Measurements from ENCODE around the gene PEX16.
"Not testable (repeated sequence)": the region's sequence is repeated elsewhere in the genome, so short reads cannot be mapped to it uniquely, and the experiment has no call there.

The PEX16 gene

GRCh38 chr11:45906096-45906682, 11.5 kb downstream of the PEX16 start:
- Histone ChIP-seq H3K9me3 (no peaks in the 10 kb centered on the region), H3K27ac (no peak overlapping the region), H3K36me3 (peaks cover 11 to 61% (median 17%) of the 10 kb centered on the region in 3 donors), H3K27me3 (no peaks in the 10 kb centered on the region), H3K4me1 (peaks cover 0 to 2% (median under 1%) of the 10 kb centered on the region in 4 donors), H3K4me3 (no peak overlapping the region)
- no peak for TF ChIP-seq CTCF (IDR thresholded peaks at IDR 0.05)
- DNase-seq: no peak
- intact Hi-C loops (cut with DNase I; ENCODE audit: low total_unique reads): no loop called here

GRCh38 chr11:45905576-45905975, 12.1 kb downstream of the PEX16 start:
- H3K4me1 ChIP-seq; H3K27ac ChIP-seq; H3K27me3 ChIP-seq; intact Hi-C loops (cut with DNase I; ENCODE audit: low total_unique reads); DNase-seq; H3K9me3 ChIP-seq; H3K4me3 ChIP-seq: not testable (repeated sequence)
- peaks cover 4 to 55% (median 11%) of the 10 kb centered on the region in 3 donors for H3K36me3 ChIP-seq

GRCh38 chr11:45905095-45905494, 12.6 kb downstream of the PEX16 start:
- H3K9me3 ChIP-seq: no peaks in the 10 kb centered on the region
- TF ChIP-seq CTCF (IDR thresholded peaks at IDR 0.05): no peak
- intact Hi-C loops (cut with DNase I; ENCODE audit: low total_unique reads): no loop called here
- no peak overlapping the region for H3K4me3 ChIP-seq
- no peak for DNase-seq
- peaks cover 0 to 10% (median 10%) of the 10 kb centered on the region in 4 donors for H3K4me1 ChIP-seq
- H3K36me3 ChIP-seq: peaks cover 0 to 50% (median 6%) of the 10 kb centered on the region in 3 donors
- H3K27ac ChIP-seq: no peak overlapping the region
- H3K27me3 ChIP-seq: no peaks in the 10 kb centered on the region

- DNase-seq: no peak
- Histone ChIP-seq H3K27me3 (no peaks in the 10 kb centered on the region), H3K36me3 (peaks cover 0 to 43% (median 0%) of the 10 kb centered on the region in 3 donors), H3K9me3 (no peaks in the 10 kb centered on the region), H3K4me3 (no peak overlapping the region), H3K4me1 (peaks cover 0 to 15% (median 14%) of the 10 kb centered on the region in 4 donors), H3K27ac (no peak overlapping the region)
- intact Hi-C loops (cut with DNase I; ENCODE audit: low total_unique reads): no loop called here
- no peak for TF ChIP-seq CTCF (IDR thresholded peaks at IDR 0.05)
Observed at GRCh38 chr11:45904309-45904915, 13.3 kb downstream of the PEX16 start.

GRCh38 chr11:45902452-45903380, 15.0 kb downstream of the PEX16 start:
- peaks cover 0 to 21% (median 21%) of the 10 kb centered on the region in 4 donors for H3K4me1 ChIP-seq
- peaks cover 0 to 34% (median 0%) of the 10 kb centered on the region in 3 donors for H3K36me3 ChIP-seq
- TF ChIP-seq CTCF (IDR thresholded peaks at IDR 0.05): no peak
- DNase-seq: no peak
- no peak overlapping the region for H3K4me3 ChIP-seq
- no peaks in the 10 kb centered on the region for H3K27me3 ChIP-seq
- no peaks in the 10 kb centered on the region for H3K9me3 ChIP-seq
- no peak overlapping the region for H3K27ac ChIP-seq
- intact Hi-C loops (cut with DNase I; ENCODE audit: low total_unique reads): no loop called here
